Measurements from ENCODE around the gene RNF133. TPM values are rescaled to one million over a fixed set of nuclear protein-coding genes. Genes with fewer than 3 reads are reported as not detected.
"Not testable (repeated sequence)": the region's sequence is repeated elsewhere in the genome, so short reads cannot be mapped to it uniquely, and the experiment has no call there.

Gene RNF133
- total and polyA plus RNA-seq, 2 experiments from 2014 or later: not detected

DNA sequence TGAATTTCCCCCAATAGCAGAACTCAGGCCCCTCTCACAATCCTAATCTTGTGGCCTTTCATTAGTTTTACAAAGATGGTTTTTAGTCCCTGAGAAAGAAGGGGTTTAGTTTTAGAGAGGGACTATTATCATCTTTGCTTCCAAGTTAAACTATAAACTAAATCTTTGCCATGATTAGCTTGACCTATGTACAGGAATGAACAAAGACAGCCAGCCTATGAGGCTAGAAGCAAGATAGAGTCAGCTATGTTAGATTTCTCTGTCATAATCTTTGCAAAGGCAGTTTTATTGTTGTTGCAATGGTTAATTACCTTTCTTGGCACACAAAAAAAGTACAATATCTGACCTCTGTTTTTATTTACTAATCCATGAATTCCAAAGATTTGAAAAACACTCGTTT is 19.1 kb downstream of the RNF133 start:
- no peaks in the 10 kb centered on the region for H3K79me2 ChIP-seq (ENCODE audit: insufficient read depth)
- no peaks in the 10 kb centered on the region for H3F3A ChIP-seq (ENCODE audit: insufficient read depth)
- no peak overlapping the region for H3K27ac ChIP-seq
- no peaks in the 10 kb centered on the region for H3K36me3 ChIP-seq (ENCODE audit: low read depth)
- H2AFZ ChIP-seq: no peak overlapping the region
- in situ Hi-C loops (cut with MboI): no loop called here
- TF ChIP-seq EZH2 (IDR thresholded peaks at IDR 0.05; ENCODE audit: insufficient read depth, poor library complexity, severe bottlenecking) (no peak), EZH2phosphoT487 (IDR thresholded peaks at IDR 0.05; ENCODE audit: insufficient read depth, low read depth) (no peak)
- H3K27me3 ChIP-seq (replicated peaks; ENCODE audit: insufficient read depth): no peaks in the 10 kb centered on the region
- WGBS, 2 experiments (ENCODE audit: low coverage in 1 of 2, low lambda C conversion rate in 2 of 2, missing lambda C conversion rate in 2 of 2): 23 to 26% methylated on average over 1 of the region's 1 CpG
- H3K9ac ChIP-seq: no peak overlapping the region
- H3K4me2 ChIP-seq (ENCODE audit: unreplicated experiment): no peak overlapping the region
- H3K9me2 ChIP-seq (ENCODE audit: insufficient read depth): no peaks in the 10 kb centered on the region
- no peaks in the 10 kb centered on the region for H3K4me1 ChIP-seq (ENCODE audit: insufficient read depth)
- H3K9me3 ChIP-seq (ENCODE audit: low read depth): no peaks in the 10 kb centered on the region
- DNase-seq: no peak
- no peaks in the 10 kb centered on the region for H4K20me1 ChIP-seq (ENCODE audit: insufficient read depth)
- no peak overlapping the region for H3K4me3 ChIP-seq

DNA sequence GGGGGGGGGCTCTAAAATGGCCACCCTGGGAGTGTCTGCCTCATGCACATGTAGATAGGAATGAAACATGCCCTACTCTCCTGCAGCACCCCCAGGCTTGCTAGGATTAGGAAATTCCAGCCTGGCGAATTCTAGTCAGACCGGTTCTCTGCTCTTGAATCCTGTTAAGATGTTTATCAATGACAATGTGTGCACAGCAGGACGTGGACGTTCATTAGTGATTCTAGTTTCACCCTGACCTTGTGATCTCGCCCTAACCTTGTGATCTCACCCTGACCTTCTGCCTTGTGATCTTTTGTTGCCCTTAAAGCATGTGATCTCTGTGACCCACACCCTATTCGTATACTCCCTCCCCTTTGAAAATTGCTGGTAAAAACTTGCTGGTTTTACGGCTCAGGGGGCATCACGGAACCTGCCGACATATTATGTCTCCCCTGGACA is 19.6 kb downstream of the RNF133 start:
- H3K27ac ChIP-seq; H3K4me2 ChIP-seq (ENCODE audit: unreplicated experiment); H3K4me1 ChIP-seq (ENCODE audit: insufficient read depth); in situ Hi-C loops (cut with MboI); H3K27me3 ChIP-seq (replicated peaks; ENCODE audit: insufficient read depth); H4K20me1 ChIP-seq (ENCODE audit: insufficient read depth); H3K4me3 ChIP-seq; H3K9me2 ChIP-seq (ENCODE audit: insufficient read depth); H3K9ac ChIP-seq; DNase-seq; H3K36me3 ChIP-seq (ENCODE audit: low read depth); H3K9me3 ChIP-seq (ENCODE audit: low read depth); H3K79me2 ChIP-seq (ENCODE audit: insufficient read depth); H2AFZ ChIP-seq; H3F3A ChIP-seq (ENCODE audit: insufficient read depth): not testable (repeated sequence)
- WGBS, 2 experiments (ENCODE audit: low coverage in 1 of 2, low lambda C conversion rate in 2 of 2, missing lambda C conversion rate in 2 of 2): 22 to 23% methylated on average over 9 of the region's 9 CpGs

DNA sequence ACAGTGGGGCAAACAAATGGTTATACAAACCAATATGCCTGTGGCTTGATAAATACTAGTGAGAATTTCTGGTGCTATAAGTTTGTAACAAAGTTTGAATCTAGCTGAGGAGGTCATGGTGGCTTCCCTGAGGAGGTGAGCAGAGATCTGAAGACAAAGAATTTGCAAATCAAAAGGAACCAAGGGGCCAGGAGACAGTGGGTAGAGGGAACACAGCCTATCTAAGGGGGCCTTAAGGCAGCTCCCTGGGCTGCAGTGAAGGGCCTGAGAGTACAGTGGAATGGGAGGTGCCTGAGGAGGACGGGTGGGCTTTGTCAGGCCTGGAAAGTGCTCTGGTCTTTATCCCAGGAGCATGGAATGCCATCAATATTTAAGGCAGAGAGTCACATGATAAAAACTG is 21.8 kb downstream of the RNF133 start:
- Histone ChIP-seq H3K4me2 (ENCODE audit: unreplicated experiment) (no peak overlapping the region), H3K9me3 (ENCODE audit: low read depth) (no peaks in the 10 kb centered on the region), H3K36me3 (ENCODE audit: low read depth) (no peaks in the 10 kb centered on the region), H3K9ac (no peak overlapping the region), H3K27me3 (replicated peaks; ENCODE audit: insufficient read depth) (no peaks in the 10 kb centered on the region), H2AFZ (no peak overlapping the region), H3K79me2 (ENCODE audit: insufficient read depth) (no peaks in the 10 kb centered on the region), H3K9me2 (ENCODE audit: insufficient read depth) (no peaks in the 10 kb centered on the region), H3K4me3 (no peak overlapping the region), H3K4me1 (ENCODE audit: insufficient read depth) (no peaks in the 10 kb centered on the region), H3F3A (ENCODE audit: insufficient read depth) (no peaks in the 10 kb centered on the region), H3K27ac (no peak overlapping the region), H4K20me1 (ENCODE audit: insufficient read depth) (no peaks in the 10 kb centered on the region)
- in situ Hi-C loops (cut with MboI): no loop called here
- 27 to 36% methylated on average over 1 of the region's 1 CpG for WGBS, 2 experiments (ENCODE audit: low coverage in 1 of 2, low lambda C conversion rate in 2 of 2, missing lambda C conversion rate in 2 of 2)
- DNase-seq: no peak
- TF ChIP-seq EZH2 (IDR thresholded peaks at IDR 0.05; ENCODE audit: insufficient read depth, poor library complexity, severe bottlenecking) (no peak), EZH2phosphoT487 (IDR thresholded peaks at IDR 0.05; ENCODE audit: insufficient read depth, low read depth) (no peak)

DNA sequence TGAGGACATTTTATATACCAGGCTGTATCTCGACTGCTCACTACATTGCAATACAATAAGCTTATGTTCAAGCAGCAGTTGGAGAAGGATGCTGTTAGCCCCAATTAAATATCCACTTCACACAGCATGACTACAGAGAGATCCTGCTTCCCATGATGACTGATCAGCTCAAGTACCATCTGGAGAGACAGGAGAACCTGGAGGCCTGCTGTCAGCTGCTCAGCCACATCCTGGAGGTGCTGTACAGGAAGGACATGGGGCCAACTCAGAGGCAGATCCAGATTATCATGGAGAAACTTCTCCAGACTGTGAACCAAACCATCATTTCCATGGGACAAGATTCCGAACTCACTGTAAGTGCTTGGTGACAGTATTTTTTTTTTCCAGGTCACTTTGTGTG is 22.5 kb downstream of the RNF133 start:
- no peak overlapping the region for H3K4me2 ChIP-seq (ENCODE audit: unreplicated experiment)
- WGBS, 2 experiments (ENCODE audit: low coverage in 1 of 2, low lambda C conversion rate in 2 of 2, missing lambda C conversion rate in 2 of 2): 22 to 36% methylated on average over 2 of the region's 2 CpGs
- H3K9me3 ChIP-seq (ENCODE audit: low read depth): no peaks in the 10 kb centered on the region
- H3K36me3 ChIP-seq (ENCODE audit: low read depth): no peaks in the 10 kb centered on the region
- H3K9me2 ChIP-seq (ENCODE audit: insufficient read depth): no peaks in the 10 kb centered on the region
- TF ChIP-seq EZH2phosphoT487 (IDR thresholded peaks at IDR 0.05; ENCODE audit: insufficient read depth, low read depth): no peak
- no peak for TF ChIP-seq EZH2 (IDR thresholded peaks at IDR 0.05; ENCODE audit: insufficient read depth, poor library complexity, severe bottlenecking)
- H3K9ac ChIP-seq: no peak overlapping the region
- H3F3A ChIP-seq (ENCODE audit: insufficient read depth): no peaks in the 10 kb centered on the region
- no peak overlapping the region for H3K27ac ChIP-seq
- no peaks in the 10 kb centered on the region for H3K27me3 ChIP-seq (replicated peaks; ENCODE audit: insufficient read depth)
- no peaks in the 10 kb centered on the region for H3K4me1 ChIP-seq (ENCODE audit: insufficient read depth)
- in situ Hi-C loops (cut with MboI): no loop called here
- H3K4me3 ChIP-seq: no peak overlapping the region
- no peaks in the 10 kb centered on the region for H3K79me2 ChIP-seq (ENCODE audit: insufficient read depth)
- no peak for DNase-seq
- H2AFZ ChIP-seq: no peak overlapping the region
- no peaks in the 10 kb centered on the region for H4K20me1 ChIP-seq (ENCODE audit: insufficient read depth)

DNA sequence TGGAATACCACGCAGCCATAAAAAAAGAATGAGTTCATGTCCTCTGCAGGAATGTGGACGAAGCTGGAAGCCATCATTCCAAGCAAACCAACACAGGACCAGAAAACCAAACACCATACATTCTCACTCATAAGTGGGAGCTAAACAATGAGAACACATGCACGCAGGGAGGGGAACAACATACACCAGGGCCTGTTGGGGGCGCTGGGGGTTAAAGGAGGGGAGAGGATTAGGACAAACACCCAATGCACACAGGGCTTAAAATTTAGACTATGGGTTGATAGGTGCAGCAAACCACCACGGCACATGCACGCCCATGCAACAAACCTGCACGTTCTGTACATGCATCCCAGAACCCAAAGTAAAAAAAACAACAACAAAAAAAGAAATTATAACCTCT is 23.3 kb downstream of the RNF133 start:
- in situ Hi-C loops (cut with MboI): no loop called here
- Histone ChIP-seq H3K79me2 (ENCODE audit: insufficient read depth) (no peaks in the 10 kb centered on the region), H3K27me3 (replicated peaks; ENCODE audit: insufficient read depth) (no peaks in the 10 kb centered on the region), H3F3A (ENCODE audit: insufficient read depth) (no peaks in the 10 kb centered on the region), H3K36me3 (ENCODE audit: low read depth) (no peaks in the 10 kb centered on the region), H2AFZ (no peak overlapping the region), H3K4me1 (ENCODE audit: insufficient read depth) (no peaks in the 10 kb centered on the region), H3K9ac (no peak overlapping the region), H3K27ac (no peak overlapping the region), H3K4me2 (ENCODE audit: unreplicated experiment) (no peak overlapping the region), H3K9me3 (ENCODE audit: low read depth) (no peaks in the 10 kb centered on the region), H3K9me2 (ENCODE audit: insufficient read depth) (no peaks in the 10 kb centered on the region), H4K20me1 (ENCODE audit: insufficient read depth) (no peaks in the 10 kb centered on the region), H3K4me3 (no peak overlapping the region)
- DNase-seq: no peak
- 33 to 37% methylated on average over 7 of the region's 7 CpGs for WGBS, 2 experiments (ENCODE audit: low coverage in 1 of 2, low lambda C conversion rate in 2 of 2, missing lambda C conversion rate in 2 of 2)
- no peak for TF ChIP-seq EZH2phosphoT487 (IDR thresholded peaks at IDR 0.05; ENCODE audit: insufficient read depth, low read depth)
- TF ChIP-seq EZH2 (IDR thresholded peaks at IDR 0.05; ENCODE audit: insufficient read depth, poor library complexity, severe bottlenecking): no peak
